A673 (cell line): ENCODE results near the gene UBASH3B.

ENCODE experiments used
- EZH2 ChIP-seq: fragments of 200-600 bp; sonication (generic); IDR thresholded peaks from 2 replicates; pipeline ENCODE4 v1.6.1; 2017; ENCODE audit warnings: borderline replicate concordance, low read depth, mild to moderate bottlenecking, mixed read lengths, antibody characterized with exemption, low read length; ENCODE audit not compliant: poor library complexity, severe bottlenecking
- TF ChIP-seq, protein P1 (sequence below): fragments of 300-800, 200-600 bp; sonication (generic); conservative IDR thresholded peaks from 2 replicates; pipeline ENCODE4 v1.5.1; 2017; ENCODE audit warnings: low read depth, mild to moderate bottlenecking, antibody characterized with exemption, low read length, moderate library complexity, mixed read lengths

DNA sequence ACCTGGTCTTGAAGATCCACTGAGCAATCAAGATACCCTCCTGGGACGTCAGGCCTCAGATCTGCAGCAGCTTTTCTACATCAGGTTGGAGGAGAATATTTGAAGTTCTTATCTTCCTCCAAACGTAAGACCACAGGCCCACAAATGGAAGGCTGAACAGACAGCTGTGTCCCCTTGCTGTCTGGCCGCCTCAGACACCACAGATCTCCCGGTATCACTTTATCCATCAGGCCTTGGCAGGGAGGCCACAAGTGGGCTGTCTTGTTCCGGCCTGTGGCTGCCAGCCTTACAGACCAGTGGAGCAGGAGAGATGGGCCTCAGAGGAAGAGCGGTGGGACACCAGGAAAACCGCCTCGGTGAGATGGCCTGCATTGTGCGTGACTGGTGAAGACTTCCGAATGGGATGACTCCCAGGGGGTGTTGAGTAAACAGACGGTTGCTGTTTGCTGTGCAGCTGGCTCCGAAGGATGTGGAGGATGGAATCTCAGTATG is 15.9 kb downstream of the UBASH3B start:
- TF ChIP-seq, protein P1, sequence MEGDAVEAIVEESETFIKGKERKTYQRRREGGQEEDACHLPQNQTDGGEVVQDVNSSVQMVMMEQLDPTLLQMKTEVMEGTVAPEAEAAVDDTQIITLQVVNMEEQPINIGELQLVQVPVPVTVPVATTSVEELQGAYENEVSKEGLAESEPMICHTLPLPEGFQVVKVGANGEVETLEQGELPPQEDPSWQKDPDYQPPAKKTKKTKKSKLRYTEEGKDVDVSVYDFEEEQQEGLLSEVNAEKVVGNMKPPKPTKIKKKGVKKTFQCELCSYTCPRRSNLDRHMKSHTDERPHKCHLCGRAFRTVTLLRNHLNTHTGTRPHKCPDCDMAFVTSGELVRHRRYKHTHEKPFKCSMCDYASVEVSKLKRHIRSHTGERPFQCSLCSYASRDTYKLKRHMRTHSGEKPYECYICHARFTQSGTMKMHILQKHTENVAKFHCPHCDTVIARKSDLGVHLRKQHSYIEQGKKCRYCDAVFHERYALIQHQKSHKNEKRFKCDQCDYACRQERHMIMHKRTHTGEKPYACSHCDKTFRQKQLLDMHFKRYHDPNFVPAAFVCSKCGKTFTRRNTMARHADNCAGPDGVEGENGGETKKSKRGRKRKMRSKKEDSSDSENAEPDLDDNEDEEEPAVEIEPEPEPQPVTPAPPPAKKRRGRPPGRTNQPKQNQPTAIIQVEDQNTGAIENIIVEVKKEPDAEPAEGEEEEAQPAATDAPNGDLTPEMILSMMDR: no peak
- TF ChIP-seq EZH2: no peak
